HepG2 (cell line): ENCODE measurements around the gene RHBDL1.

Experiments used
- EP300 ChIP-seq, 3 experiments: sonication (generic) in 1 of 3; formaldehyde crosslinking in 1 of 3; IDR thresholded peaks; 2 replicates each; pipeline versions ENCODE4 v1.5.1 to v1.6.1; 2011 to 2020; ENCODE audit warnings: low read depth in 2 of 3, low read length in 2 of 3, borderline replicate concordance in 1 of 3, improper control_type of control experiment in 1 of 3, mild to moderate bottlenecking in 1 of 3, missing genetic modification reagents in 1 of 3, moderate library complexity in 1 of 3
- HNRNPLL ChIP-seq: fragments of 200-400 bp; formaldehyde crosslinking; IDR thresholded peaks from 2 replicates; pipeline ENCODE4 v1.6.1; 2017; ENCODE audit warnings: mild to moderate bottlenecking, low read depth, low read length; ENCODE audit not compliant: poor library complexity, severe bottlenecking
- NAIF1 ChIP-seq: sonication (generic); formaldehyde crosslinking; IDR thresholded peaks from 2 replicates; pipeline ENCODE4 v1.5.0; 2020; ENCODE audit warnings: mild to moderate bottlenecking, missing genetic modification reagents, borderline replicate concordance
- NFYC ChIP-seq: IDR thresholded peaks from 2 replicates; pipeline ENCODE4 v1.6.1; 2016; ENCODE audit warnings: missing genetic modification reagents, missing compliant biosample characterization
- PAWR ChIP-seq: sonication (generic); formaldehyde crosslinking; IDR thresholded peaks from 2 replicates; pipeline ENCODE4 v1.4.0; 2020; ENCODE audit warnings: missing genetic modification reagents, mild to moderate bottlenecking, borderline replicate concordance
- TAF1 ChIP-seq: sonication (generic); formaldehyde crosslinking; IDR thresholded peaks from 2 replicates; pipeline ENCODE4 v1.4.0; 2020; ENCODE audit warnings: missing genetic modification reagents
- XBP1 ChIP-seq: sonication (generic); formaldehyde crosslinking; IDR thresholded peaks from 2 replicates; pipeline ENCODE4 v1.5.0; 2020; ENCODE audit warnings: missing genetic modification reagents
- ZNF24 ChIP-seq: fragments of 450-650 bp; IDR thresholded peaks from 2 replicates; pipeline ENCODE4 v1.6.1; 2017; ENCODE audit warnings: antibody characterized with exemption, mild to moderate bottlenecking
- TF ChIP-seq, protein P1 (sequence below): sonication (generic); formaldehyde crosslinking; IDR thresholded peaks from 2 replicates; pipeline ENCODE4 v1.8.1; 2023; ENCODE audit warnings: mild to moderate bottlenecking, missing genetic modification reagents
- TF ChIP-seq, protein P2 (sequence below): sonication (generic); formaldehyde crosslinking; IDR thresholded peaks from 2 replicates; pipeline ENCODE4 v1.5.0; 2020; ENCODE audit warnings: mild to moderate bottlenecking, missing genetic modification reagents, moderate library complexity
- TF ChIP-seq, protein P3 (sequence below): sonication (generic); formaldehyde crosslinking; IDR thresholded peaks from 2 replicates; pipeline ENCODE4 v1.4.0; 2020; ENCODE audit warnings: mild to moderate bottlenecking, missing genetic modification reagents
- TF ChIP-seq, protein P4 (sequence below): sonication (generic); formaldehyde crosslinking; IDR thresholded peaks from 2 replicates; pipeline ENCODE4 v1.8.0; 2022; ENCODE audit warnings: low read depth, missing genetic modification reagents
- TF ChIP-seq, protein P5 (sequence below): sonication (generic); formaldehyde crosslinking; IDR thresholded peaks from 2 replicates; pipeline ENCODE4 v1.8.0; 2022; ENCODE audit warnings: mild to moderate bottlenecking, missing genetic modification reagents, borderline replicate concordance
- TF ChIP-seq, protein P6 (sequence below): sonication (generic); formaldehyde crosslinking; IDR thresholded peaks from 2 replicates; pipeline ENCODE4 v1.9.0; 2021; ENCODE audit warnings: missing genetic modification reagents, borderline replicate concordance

DNA sequence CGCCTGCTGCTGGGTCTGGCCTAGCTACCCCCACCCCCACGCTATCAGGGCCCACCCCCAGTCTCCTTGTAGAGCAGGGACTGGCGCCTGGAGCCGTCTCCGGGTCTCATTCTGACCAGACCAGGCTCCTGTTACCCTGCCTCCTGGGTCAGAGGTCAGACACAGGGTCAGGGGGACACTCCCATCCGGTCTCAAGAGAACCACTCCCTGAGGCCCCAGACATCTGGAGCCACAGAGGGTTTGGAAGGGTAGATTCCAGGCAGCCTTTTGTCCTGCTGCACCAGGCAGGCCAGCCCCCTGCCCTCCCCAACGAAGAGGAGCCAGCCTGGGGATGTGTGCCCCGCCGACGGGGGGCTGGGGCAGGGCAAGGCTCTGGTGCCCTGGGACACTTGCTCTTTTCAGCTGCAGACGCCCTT, 45.6 kb upstream of the RHBDL1 start:
- TF ChIP-seq, protein P1, sequence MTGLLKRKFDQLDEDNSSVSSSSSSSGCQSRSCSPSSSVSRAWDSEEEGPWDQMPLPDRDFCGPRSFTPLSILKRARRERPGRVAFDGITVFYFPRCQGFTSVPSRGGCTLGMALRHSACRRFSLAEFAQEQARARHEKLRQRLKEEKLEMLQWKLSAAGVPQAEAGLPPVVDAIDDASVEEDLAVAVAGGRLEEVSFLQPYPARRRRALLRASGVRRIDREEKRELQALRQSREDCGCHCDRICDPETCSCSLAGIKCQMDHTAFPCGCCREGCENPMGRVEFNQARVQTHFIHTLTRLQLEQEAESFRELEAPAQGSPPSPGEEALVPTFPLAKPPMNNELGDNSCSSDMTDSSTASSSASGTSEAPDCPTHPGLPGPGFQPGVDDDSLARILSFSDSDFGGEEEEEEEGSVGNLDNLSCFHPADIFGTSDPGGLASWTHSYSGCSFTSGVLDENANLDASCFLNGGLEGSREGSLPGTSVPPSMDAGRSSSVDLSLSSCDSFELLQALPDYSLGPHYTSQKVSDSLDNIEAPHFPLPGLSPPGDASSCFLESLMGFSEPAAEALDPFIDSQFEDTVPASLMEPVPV (CRISPR knock-in tag) = no peak
- TF ChIP-seq, protein P2, sequence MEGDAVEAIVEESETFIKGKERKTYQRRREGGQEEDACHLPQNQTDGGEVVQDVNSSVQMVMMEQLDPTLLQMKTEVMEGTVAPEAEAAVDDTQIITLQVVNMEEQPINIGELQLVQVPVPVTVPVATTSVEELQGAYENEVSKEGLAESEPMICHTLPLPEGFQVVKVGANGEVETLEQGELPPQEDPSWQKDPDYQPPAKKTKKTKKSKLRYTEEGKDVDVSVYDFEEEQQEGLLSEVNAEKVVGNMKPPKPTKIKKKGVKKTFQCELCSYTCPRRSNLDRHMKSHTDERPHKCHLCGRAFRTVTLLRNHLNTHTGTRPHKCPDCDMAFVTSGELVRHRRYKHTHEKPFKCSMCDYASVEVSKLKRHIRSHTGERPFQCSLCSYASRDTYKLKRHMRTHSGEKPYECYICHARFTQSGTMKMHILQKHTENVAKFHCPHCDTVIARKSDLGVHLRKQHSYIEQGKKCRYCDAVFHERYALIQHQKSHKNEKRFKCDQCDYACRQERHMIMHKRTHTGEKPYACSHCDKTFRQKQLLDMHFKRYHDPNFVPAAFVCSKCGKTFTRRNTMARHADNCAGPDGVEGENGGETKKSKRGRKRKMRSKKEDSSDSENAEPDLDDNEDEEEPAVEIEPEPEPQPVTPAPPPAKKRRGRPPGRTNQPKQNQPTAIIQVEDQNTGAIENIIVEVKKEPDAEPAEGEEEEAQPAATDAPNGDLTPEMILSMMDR (CRISPR knock-in tag) = no peak
- no peak for TF ChIP-seq NAIF1
- no peak for TF ChIP-seq ZNF24
- no peak for TF ChIP-seq PAWR (CRISPR knock-in tag)
- TF ChIP-seq, protein P3, sequence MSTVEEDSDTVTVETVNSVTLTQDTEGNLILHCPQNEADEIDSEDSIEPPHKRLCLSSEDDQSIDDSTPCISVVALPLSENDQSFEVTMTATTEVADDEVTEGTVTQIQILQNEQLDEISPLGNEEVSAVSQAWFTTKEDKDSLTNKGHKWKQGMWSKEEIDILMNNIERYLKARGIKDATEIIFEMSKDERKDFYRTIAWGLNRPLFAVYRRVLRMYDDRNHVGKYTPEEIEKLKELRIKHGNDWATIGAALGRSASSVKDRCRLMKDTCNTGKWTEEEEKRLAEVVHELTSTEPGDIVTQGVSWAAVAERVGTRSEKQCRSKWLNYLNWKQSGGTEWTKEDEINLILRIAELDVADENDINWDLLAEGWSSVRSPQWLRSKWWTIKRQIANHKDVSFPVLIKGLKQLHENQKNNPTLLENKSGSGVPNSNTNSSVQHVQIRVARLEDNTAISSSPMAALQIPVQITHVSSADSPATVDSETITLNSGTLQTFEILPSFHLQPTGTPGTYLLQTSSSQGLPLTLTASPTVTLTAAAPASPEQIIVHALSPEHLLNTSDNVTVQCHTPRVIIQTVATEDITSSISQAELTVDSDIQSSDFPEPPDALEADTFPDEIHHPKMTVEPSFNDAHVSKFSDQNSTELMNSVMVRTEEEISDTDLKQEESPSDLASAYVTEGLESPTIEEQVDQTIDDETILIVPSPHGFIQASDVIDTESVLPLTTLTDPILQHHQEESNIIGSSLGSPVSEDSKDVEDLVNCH = no peak
- TF ChIP-seq, protein P4, sequence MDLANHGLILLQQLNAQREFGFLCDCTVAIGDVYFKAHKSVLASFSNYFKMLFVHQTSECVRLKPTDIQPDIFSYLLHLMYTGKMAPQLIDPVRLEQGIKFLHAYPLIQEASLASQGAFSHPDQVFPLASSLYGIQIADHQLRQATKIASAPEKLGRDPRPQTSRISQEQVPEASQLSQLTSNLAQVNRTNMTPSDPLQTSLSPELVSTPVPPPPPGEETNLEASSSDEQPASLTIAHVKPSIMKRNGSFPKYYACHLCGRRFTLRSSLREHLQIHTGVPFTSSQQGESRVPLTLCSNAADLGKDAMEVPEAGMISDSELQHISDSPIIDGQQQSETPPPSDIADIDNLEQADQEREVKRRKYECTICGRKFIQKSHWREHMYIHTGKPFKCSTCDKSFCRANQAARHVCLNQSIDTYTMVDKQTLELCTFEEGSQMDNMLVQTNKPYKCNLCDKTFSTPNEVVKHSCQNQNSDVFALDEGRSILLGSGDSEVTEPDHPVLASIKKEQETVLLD (CRISPR knock-in tag) = no peak
- TF ChIP-seq NFYC = no peak
- TF ChIP-seq, protein P5, sequence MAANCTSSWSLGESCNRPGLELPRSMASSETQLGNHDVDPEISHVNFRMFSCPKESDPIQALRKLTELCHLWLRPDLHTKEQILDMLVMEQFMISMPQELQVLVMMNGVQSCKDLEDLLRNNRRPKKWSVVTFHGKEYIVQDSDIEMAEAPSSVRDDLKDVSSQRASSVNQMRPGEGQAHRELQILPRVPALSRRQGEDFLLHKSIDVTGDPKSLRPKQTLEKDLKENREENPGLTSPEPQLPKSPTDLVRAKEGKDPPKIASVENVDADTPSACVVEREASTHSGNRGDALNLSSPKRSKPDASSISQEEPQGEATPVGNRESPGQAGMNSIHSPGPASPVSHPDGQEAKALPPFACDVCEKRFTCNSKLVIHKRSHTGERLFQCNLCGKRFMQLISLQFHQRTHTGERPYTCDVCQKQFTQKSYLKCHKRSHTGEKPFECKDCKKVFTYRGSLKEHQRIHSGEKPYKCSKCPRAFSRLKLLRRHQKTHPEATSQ (CRISPR knock-in tag) = no peak
- no peak for TF ChIP-seq HNRNPLL
- TF ChIP-seq, protein P6, sequence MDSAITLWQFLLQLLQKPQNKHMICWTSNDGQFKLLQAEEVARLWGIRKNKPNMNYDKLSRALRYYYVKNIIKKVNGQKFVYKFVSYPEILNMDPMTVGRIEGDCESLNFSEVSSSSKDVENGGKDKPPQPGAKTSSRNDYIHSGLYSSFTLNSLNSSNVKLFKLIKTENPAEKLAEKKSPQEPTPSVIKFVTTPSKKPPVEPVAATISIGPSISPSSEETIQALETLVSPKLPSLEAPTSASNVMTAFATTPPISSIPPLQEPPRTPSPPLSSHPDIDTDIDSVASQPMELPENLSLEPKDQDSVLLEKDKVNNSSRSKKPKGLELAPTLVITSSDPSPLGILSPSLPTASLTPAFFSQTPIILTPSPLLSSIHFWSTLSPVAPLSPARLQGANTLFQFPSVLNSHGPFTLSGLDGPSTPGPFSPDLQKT = no peak
- TF ChIP-seq XBP1 (CRISPR knock-in tag) = no peak
- no peak; the same call in 1 of the 2 replicates for TF ChIP-seq TAF1
- no peak for TF ChIP-seq EP300 (IDR thresholded peaks at IDR 0.05; ENCODE audit: low read depth in 2 of 2, low read length in 2 of 2)
- no peak for TF ChIP-seq EP300 (CRISPR knock-in tag; IDR thresholded peaks at IDR 0.05; ENCODE audit: borderline replicate concordance)
